GM12801 (cell line): ENCODE measurements around the gene PHF20.

Experiments
- CTCF ChIP-seq: IDR thresholded peaks from one replicate; pipeline ENCODE4 v1.5.1; 2011; ENCODE audit warnings: control low read depth; ENCODE audit not compliant: insufficient read length; ENCODE audit errors: extremely low read depth

Gene PHF20

DNA sequence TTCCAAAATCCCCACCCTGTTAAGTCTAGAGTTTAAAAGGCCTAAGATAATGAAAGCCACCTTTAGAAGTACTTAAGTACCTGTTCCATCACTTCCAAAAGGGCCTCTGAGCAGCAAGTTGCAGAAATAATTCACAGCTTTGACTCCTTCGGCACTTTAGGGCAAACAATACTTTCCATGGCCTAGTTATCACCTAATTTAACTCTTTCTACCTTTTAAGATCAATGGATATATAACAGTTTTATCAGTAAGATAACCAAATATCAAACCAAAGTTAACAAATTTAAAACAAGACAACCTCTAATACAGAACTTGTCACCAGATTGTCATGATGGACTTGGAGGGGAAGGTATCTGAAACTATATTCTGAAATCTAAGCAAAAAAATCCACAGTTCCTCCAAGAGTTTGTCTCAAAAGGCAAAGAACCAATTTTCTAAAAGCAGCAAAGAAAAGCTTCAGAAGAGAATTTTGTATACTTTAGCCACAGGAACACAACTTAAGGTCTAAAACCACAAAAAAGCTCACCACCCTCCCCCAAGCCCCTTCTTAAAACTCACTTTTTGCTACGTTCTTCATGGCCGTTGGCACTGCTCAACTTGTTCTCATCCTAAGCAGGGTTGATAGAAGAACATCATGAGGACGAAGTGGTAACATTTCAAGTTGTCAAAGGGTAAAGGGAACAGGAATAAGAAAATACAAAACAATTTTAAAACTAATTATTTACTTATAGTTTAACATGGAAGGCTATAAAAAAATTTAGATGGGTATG, 33.2 kb upstream of the PHF20 start:
- TF ChIP-seq CTCF = no peak

DNA sequence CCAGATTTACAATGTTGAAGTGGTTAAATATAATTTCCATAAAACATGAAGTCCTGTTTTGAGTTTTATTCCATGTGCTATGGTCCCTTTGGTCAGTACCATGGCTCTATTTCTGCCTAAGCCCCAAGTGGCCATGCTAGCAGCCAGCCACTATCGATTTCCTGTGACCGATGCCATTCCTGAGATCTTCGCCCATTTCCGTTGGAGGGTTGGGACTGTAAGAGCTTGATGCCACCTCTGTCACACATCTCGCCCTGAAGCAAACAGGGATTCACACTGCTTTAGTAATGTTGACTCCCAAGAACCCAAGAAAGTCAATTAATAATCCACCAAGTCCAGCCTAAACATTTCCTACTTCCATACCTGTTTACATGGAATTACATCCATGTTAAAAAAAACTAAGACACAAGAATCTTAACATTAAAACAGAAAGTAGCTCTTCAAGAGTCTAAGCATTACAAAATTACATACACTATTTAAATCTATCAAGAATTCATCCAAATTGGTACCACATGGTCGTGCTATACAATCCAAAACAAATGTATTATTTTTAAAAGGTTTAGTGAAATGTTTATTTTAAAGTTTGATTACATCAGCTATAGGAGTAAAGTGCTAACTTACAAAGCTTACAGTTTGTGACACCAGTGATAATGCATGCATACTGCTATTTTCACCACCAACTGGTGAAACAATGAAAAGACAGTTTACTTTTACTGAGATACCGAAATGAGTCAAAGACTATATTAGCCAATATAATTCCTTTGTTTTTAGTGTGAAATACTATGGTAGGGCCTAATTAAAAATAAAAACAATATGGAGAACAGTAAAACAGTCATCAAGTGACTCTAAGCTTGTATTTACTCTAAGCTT, 32.3 kb upstream of the PHF20 start:
- no peak for TF ChIP-seq CTCF

- TF ChIP-seq CTCF = no peak
These were observed 29.7 kb upstream of the PHF20 start, which contains the start of gene RBM39 for GRCh38 chr20:35741892-35742740. TSS of gene RBM39 (minus strand) at chr20:35742260. CDS start at chr20:35740874, 1,386 bp downstream.

DNA sequence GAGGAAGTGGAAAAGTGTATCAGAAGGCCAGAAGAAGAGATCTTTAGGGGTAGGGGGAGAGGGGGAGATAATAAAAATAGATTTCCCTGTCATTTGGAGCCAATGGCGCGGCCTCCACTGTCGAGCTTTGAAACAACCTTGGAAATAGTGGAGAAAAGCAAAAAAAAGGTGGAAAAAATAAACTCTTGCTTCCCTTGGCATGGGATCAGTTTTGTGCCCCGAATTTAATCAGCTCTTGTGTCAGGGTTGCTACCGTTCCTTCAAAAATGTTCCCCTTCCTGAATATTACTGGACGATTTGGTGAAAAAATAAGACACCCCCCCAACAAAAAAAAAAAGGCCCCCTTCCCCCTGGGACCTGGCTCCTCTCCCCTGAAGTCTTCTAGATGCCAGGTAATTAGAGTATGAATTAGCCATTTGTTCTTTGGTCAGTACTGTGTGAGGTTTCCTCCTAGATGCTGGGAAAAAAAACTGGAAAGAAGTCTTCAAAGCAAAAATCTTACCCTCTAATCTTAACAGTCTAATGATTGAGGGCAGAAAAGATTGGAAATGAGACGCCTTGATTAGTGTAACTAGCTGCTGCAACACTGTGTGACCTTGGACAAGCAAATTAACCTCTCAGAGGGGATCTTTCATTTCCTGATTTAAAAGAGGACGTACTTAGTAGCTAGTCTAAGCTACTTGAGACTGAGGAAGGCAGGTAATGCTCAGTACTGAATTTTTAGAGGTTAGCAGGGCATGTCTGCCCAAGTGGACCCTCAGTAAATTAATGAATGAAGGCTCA, 28.9 kb upstream of the PHF20 start:
- no peak for TF ChIP-seq CTCF

GRCh38 chr20:35743693-35744491, 27.9 kb upstream of the PHF20 start:
- TF ChIP-seq CTCF = no peak

DNA sequence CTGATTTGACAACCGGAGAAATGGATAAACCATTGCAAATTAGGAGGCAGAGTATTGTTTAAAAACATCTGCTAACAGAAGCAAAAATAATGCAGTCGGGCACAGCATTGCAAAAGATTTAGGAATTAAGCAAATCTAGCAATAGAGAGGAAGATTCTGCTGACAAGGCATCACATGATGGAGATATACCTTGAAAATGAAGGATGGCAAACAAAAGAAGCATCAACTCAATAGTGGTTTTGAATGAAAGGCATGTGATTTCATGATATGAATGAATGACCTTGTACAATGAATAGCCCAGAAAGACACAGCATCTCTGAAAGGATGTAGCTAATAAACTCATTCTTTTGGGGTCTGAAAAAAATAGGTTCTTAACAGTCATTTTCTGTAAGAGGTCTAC, 21.2 kb upstream of the PHF20 start:
- no peak for TF ChIP-seq CTCF
